ENCODE results near the gene CLDN34. TPM values are rescaled to one million over a fixed set of nuclear protein-coding genes. Genes with fewer than 3 reads are reported as not detected.

The CLDN34 gene
- polyA plus RNA-seq, 1 donor (not counting 4 experiments of a cell fraction or from before 2014, with no cell fraction given) = 0.10 TPM

DNA sequence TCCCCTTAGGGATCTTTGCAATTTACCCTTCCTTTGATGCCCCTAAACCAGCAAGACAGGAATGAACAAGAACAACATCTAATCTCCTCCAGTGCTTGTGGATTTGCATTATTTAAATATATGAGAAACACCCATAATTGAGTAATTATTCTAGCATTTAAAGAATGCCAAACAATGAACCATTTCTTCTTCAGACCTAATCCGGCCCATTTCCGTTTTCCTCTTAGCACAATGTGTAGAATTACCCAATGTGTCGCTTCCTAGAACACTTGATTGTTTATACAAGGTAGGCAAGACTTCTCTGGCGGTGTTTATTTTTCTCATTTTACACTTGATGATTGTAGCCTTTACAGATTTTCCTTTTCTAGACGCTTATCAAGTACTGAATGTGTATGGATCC is 43.5 kb downstream of the CLDN34 start:
- dilution Hi-C loops (cut with MboI; ENCODE audit: extremely low pct_ligation_motif_present, low sequenced_read_pairs) = no loop called here
- no peaks in the 10 kb centered on the region for H3K9me1 ChIP-seq (ENCODE audit: control insufficient read depth, extremely low read depth, insufficient read depth, low read length)
- no peak overlapping the region for H3K4me3 ChIP-seq (ENCODE audit: control insufficient read depth in 2 of 3, extremely low read depth in 1 of 3, insufficient read depth in 2 of 3, low read depth in 1 of 3, low read length in 3 of 3)
- no peak for DNase-seq (ENCODE audit: low read depth, low spot score)
- no peaks in the 10 kb centered on the region for H4K20me1 ChIP-seq (ENCODE audit: control insufficient read depth, extremely low read depth, insufficient read depth, low read length)
- H3K27ac ChIP-seq (ENCODE audit: control insufficient read depth, insufficient read depth, low read length) = no peak overlapping the region
- no peak overlapping the region for H2AFZ ChIP-seq (ENCODE audit: control insufficient read depth, low read length)
- no peak overlapping the region for H3K4me2 ChIP-seq (ENCODE audit: control insufficient read depth, extremely low read depth, insufficient read depth, low read depth, low read length)
- H3K4me1 ChIP-seq (ENCODE audit: control insufficient read depth, extremely low read depth, insufficient read depth, low read length) = peaks cover 3% of the 10 kb centered on the region
- no peak for TF ChIP-seq EZH2 (IDR thresholded peaks at IDR 0.05; ENCODE audit: low read length)
- TF ChIP-seq, protein P1, sequence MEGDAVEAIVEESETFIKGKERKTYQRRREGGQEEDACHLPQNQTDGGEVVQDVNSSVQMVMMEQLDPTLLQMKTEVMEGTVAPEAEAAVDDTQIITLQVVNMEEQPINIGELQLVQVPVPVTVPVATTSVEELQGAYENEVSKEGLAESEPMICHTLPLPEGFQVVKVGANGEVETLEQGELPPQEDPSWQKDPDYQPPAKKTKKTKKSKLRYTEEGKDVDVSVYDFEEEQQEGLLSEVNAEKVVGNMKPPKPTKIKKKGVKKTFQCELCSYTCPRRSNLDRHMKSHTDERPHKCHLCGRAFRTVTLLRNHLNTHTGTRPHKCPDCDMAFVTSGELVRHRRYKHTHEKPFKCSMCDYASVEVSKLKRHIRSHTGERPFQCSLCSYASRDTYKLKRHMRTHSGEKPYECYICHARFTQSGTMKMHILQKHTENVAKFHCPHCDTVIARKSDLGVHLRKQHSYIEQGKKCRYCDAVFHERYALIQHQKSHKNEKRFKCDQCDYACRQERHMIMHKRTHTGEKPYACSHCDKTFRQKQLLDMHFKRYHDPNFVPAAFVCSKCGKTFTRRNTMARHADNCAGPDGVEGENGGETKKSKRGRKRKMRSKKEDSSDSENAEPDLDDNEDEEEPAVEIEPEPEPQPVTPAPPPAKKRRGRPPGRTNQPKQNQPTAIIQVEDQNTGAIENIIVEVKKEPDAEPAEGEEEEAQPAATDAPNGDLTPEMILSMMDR (optimal IDR thresholded peaks at IDR 0.05 in 1 of 3, IDR thresholded peaks at IDR 0.05 in 1 of 3, conservative IDR thresholded peaks at IDR 0.05 in 1 of 3; ENCODE audit: extremely low read depth in 1 of 3, insufficient read depth in 2 of 3, low read length in 3 of 3) = no peak
- H3K9ac ChIP-seq (ENCODE audit: control insufficient read depth, extremely low read depth, insufficient read depth, low read length) = no peak overlapping the region
- FAIRE-seq = no peak
- H3K9me3 ChIP-seq (ENCODE audit: control insufficient read depth, low read depth, low read length) = no peaks in the 10 kb centered on the region
- H3K79me2 ChIP-seq (ENCODE audit: control insufficient read depth, insufficient read depth, low read length) = no peaks in the 10 kb centered on the region
- no peaks in the 10 kb centered on the region for H3K27me3 ChIP-seq (ENCODE audit: control insufficient read depth, extremely low read depth, insufficient read depth, low read length)
- H3K36me3 ChIP-seq (ENCODE audit: control insufficient read depth in 2 of 2, extremely low read depth in 1 of 2, insufficient read depth in 2 of 2, low read length in 2 of 2) = no peaks in the 10 kb centered on the region

DNA sequence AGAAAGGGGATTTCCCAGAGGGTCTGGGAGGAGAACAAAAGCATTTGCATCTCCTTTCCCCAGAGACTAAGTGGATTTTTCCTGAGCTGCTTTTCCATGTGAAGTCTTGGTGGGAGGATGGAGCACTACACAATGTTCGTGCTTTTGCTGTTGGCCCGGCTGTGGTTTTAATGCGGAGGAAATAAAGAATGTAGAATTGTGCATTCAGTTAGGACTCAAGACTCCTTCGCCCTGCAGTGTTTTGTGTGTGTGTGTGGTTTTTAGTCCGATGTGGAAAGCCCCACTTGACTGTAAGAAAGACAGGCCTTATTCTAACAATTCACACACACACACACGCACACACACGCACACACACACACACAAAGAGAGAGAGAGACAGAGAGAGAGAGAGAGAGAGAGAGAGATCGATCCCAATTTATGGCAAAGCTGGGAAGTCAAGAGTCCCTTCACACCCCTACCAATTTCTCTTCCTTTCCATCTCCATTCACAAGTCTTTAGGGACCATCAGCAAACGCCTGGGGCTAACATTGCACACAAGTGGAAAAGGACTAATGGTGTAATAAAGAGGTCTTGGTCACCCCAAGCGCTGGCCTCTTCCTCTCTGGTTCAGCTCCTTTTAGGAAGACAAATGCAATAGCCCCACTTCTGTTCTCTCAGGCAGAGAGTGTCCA is 44.2 kb downstream of the CLDN34 start:
- TF ChIP-seq, protein P1 (optimal IDR thresholded peaks at IDR 0.05 in 1 of 3, IDR thresholded peaks at IDR 0.05 in 1 of 3, conservative IDR thresholded peaks at IDR 0.05 in 1 of 3; ENCODE audit: extremely low read depth in 1 of 3, insufficient read depth in 2 of 3, low read length in 3 of 3) = no peak
- H3K9me3 ChIP-seq (ENCODE audit: control insufficient read depth, low read depth, low read length) = no peaks in the 10 kb centered on the region
- peaks cover 3% of the 10 kb centered on the region for H3K4me1 ChIP-seq (ENCODE audit: control insufficient read depth, extremely low read depth, insufficient read depth, low read length)
- H2AFZ ChIP-seq (ENCODE audit: control insufficient read depth, low read length) = no peak overlapping the region
- dilution Hi-C loops (cut with MboI; ENCODE audit: extremely low pct_ligation_motif_present, low sequenced_read_pairs) = no loop called here
- no peak overlapping the region for H3K27ac ChIP-seq (ENCODE audit: control insufficient read depth, insufficient read depth, low read length)
- H4K20me1 ChIP-seq (ENCODE audit: control insufficient read depth, extremely low read depth, insufficient read depth, low read length) = no peaks in the 10 kb centered on the region
- H3K27me3 ChIP-seq (ENCODE audit: control insufficient read depth, extremely low read depth, insufficient read depth, low read length) = no peaks in the 10 kb centered on the region
- no peaks in the 10 kb centered on the region for H3K9me1 ChIP-seq (ENCODE audit: control insufficient read depth, extremely low read depth, insufficient read depth, low read length)
- DNase-seq (ENCODE audit: low read depth, low spot score) (no peak), FAIRE-seq (no peak)
- peaks cover 4% of the 10 kb centered on the region for H3K79me2 ChIP-seq (ENCODE audit: control insufficient read depth, insufficient read depth, low read length)
- H3K36me3 ChIP-seq (ENCODE audit: control insufficient read depth in 2 of 2, extremely low read depth in 1 of 2, insufficient read depth in 2 of 2, low read length in 2 of 2) = no peaks in the 10 kb centered on the region
- H3K9ac ChIP-seq (ENCODE audit: control insufficient read depth, extremely low read depth, insufficient read depth, low read length) = no peak overlapping the region
- H3K4me2 ChIP-seq (ENCODE audit: control insufficient read depth, extremely low read depth, insufficient read depth, low read depth, low read length) = no peak overlapping the region
- H3K4me3 ChIP-seq (ENCODE audit: control insufficient read depth in 2 of 3, extremely low read depth in 1 of 3, insufficient read depth in 2 of 3, low read depth in 1 of 3, low read length in 3 of 3) = no peak overlapping the region

Data from keratinocyte (primary cell).